DOHH2 (cell line): Measurements from ENCODE around the gene TXNDC2.
"Not testable (repeated sequence)": the region's sequence is repeated elsewhere in the genome, so short reads cannot be mapped to it uniquely, and the experiment has no call there.

Experiments used
- EZH2phosphoT487 ChIP-seq: fragments of 200-600 bp; sonication (generic); IDR thresholded peaks from 2 replicates; pipeline ENCODE4 v1.6.1; 2017; ENCODE audit warnings: borderline replicate concordance, mild to moderate bottlenecking, antibody characterized with exemption, low read length, moderate library complexity, mixed read lengths
- TF ChIP-seq, protein P1 (sequence below): fragments of 200-600 bp; sonication (generic); IDR thresholded peaks from one replicate; pipeline ENCODE4 v1.5.1; 2014; ENCODE audit warnings: antibody characterized with exemption, mild to moderate bottlenecking, low read depth, low read length; ENCODE audit not compliant: poor library complexity, severe bottlenecking

DNA sequence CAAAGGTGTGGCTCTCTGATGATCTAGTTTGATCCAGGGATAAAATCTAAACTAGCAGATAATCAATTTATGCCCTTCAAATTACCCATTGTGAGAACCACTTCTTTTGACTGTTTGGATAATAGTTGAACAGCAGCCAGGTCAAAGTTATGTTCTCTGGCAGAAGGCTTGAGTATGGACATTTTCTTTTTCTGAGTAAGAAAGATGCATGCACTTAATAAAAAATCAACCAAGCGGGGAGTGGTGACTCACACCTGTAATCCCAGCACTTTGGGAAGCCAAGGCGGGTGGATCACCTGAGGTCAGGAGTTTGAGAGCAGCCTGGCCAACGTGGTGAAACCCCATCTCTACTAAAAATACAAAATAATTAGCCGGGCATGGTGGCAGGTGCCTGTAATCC, 5.7 kb downstream of the TXNDC2 start:
- TF ChIP-seq, protein P1, sequence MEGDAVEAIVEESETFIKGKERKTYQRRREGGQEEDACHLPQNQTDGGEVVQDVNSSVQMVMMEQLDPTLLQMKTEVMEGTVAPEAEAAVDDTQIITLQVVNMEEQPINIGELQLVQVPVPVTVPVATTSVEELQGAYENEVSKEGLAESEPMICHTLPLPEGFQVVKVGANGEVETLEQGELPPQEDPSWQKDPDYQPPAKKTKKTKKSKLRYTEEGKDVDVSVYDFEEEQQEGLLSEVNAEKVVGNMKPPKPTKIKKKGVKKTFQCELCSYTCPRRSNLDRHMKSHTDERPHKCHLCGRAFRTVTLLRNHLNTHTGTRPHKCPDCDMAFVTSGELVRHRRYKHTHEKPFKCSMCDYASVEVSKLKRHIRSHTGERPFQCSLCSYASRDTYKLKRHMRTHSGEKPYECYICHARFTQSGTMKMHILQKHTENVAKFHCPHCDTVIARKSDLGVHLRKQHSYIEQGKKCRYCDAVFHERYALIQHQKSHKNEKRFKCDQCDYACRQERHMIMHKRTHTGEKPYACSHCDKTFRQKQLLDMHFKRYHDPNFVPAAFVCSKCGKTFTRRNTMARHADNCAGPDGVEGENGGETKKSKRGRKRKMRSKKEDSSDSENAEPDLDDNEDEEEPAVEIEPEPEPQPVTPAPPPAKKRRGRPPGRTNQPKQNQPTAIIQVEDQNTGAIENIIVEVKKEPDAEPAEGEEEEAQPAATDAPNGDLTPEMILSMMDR, result not testable (repeated sequence)
- TF ChIP-seq EZH2phosphoT487, result not testable (repeated sequence)
